ENCODE results near the gene TANGO6.
A peak's percentile ranks its signal among the peaks of the same experiment; 100 is the strongest.

Gene TANGO6

DNA sequence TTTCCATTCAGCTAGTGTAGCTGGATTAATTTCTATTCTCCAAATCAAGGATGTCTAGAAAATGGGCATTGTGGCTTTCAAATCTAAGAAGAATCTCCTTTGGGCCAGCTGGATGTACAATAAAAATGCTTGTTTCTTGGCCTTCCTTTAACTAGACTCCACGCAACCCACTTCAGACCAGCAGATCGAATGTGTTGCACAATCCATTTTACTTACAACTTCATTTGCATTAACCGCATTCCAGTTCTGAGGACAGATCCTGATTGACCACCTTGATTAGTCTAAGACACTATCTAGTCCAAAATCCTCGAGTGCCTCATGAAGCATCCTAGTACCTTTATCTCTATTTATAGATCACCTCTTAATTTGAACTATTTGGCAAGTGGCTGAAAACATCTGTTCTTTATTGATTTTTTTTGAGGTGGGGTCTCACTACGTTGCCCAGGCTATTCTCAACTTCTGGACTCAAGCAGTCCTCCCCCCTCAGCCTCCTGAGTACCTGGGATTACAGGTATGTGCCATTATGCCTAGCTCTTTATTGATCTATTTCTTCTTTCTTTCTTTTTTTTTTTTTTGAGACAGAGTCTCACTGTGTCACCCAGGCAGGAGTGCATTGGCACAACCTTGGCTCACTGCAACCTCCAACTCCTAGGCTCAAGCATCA is 241.8 kb downstream of the TANGO6 start:
- no peak for FAIRE-seq

GRCh38 chr16:69087161-69087581 is 243.8 kb downstream of the TANGO6 start:
- no peak for FAIRE-seq
- no peak for DNase-seq (ENCODE audit: insufficient read length, low spot score)

More for the DNA sequence above, 241.8 kb downstream of the TANGO6 start:
- DNase-seq (ENCODE audit: insufficient read length, low spot score) = no peak

DNA sequence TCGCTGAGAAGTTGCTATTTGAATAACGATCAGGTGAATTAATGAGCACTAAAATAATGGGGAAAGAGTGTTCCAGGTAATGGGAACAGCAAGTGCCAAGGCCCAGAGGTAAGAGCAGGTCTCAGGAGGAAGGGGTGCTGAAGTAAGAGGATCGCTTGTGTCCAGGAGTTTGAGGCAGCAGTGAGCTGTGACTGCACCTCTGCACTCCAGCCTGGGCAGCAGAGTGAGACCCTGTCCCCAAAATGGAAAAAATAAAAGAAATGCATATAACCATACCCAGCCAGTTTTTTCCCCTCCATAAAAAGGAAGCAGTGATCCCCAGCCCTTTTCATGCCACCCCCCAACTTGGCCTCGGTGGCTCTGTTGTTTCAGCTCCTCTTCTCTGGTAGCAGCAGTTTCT is 245.4 kb downstream of the TANGO6 start:
- DNase-seq (ENCODE audit: insufficient read length, low spot score) = no peak
- FAIRE-seq = no peak

DNA sequence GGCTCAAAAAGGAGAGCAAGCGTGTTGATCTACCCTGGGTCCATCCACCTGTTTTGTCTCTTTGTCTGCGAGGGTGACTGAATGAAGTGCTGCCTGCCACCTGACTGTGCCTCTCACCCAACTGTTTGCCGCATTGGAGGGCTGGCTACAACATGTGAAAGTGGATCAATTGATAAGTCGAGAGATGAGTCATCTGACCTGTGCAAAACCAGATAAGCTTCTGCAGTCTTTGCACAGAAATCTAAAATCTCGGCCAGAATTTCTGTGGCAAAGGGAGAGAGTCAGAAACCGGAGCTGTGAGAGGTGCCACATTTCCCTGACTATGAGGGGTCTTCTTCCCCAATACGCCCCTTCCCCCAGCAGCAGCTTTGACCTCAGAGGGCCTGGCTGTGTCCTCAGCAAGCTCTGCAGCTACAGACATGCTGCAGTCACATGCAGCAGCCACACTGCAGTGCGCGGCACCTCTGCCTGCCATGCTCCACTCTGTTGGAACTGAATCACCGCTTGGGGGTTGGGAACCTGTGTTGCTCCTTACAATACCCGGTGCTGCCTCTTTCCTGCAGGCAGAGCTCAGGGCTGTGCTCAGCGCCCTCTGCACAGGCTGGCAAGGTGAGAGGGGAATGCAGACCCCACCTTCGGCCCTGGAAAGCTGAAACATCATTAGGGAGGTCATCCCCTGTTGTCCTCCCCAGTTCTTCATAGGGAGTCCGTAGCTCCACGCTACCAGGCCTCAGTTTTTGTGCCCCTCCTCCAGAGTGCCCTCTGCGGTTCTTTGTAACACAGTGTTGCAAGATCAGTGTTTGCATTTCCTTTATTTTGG is 246.0 kb downstream of the TANGO6 start:
- no peak for DNase-seq (ENCODE audit: insufficient read length, low spot score)
- FAIRE-seq = no peak

GRCh38 chr16:69093974-69094373 is 250.6 kb downstream of the TANGO6 start:
- DNase-seq (ENCODE audit: insufficient read length, low spot score) = no peak
- no peak for FAIRE-seq

DNA sequence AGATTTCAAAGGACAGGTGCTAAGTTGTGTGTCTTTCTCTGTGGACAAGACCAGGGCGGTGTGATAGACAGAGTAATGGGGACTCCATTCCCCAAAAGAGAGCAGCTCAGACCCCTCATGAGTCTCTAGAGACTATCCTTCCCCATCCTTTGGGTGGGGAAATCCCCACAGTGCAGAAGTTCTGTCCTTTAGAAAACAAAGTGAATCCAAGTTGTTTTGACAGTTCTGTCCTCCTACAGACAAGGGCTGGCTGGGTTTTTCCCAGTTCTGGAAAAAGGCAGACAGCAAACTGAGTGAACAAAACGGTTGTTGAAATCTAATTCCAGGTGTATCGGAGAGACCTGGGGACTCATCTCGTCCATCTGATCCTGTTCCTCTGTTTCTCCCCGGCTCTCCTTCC is 251.2 kb downstream of the TANGO6 start:
- FAIRE-seq (no peak), DNase-seq (ENCODE audit: insufficient read length, low spot score) (no peak)

- FAIRE-seq (no peak), DNase-seq (ENCODE audit: insufficient read length, low spot score) (no peak)
Observed at GRCh38 chr16:69095193-69095592, 251.9 kb downstream of the TANGO6 start.

DNA sequence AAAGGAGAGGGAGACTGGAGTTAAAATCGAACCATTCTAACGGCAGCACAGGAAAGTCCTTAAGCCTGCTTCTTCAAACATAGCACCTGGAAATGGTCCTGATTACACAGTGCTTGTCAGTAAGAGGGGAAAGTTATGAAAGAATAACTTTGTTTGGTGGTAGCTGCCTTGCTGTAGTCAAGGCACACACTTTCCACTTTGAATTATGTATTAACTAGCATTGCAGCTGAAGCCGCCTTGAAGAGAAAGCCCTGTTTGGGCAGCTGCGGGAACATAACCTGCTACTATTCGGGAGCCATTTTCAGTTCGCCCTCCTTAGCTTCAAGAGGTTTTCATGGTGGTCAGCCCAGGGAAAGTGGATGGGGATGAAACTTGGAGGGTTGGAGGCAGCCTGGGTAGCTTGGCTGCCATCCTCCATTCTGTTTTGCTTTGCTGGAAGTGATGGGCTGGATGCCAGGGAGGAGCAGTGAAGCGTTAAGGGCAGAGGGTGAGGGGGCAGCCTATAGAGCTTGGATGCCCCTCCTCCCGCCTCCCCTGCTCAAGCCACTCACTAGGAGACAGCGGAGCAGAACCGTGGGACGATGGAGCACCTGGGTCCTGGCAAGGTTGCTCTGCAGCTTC is 256.9 kb downstream of the TANGO6 start:
- no peak for FAIRE-seq
- DNase-seq (ENCODE audit: insufficient read length, low spot score) = no peak

DNA sequence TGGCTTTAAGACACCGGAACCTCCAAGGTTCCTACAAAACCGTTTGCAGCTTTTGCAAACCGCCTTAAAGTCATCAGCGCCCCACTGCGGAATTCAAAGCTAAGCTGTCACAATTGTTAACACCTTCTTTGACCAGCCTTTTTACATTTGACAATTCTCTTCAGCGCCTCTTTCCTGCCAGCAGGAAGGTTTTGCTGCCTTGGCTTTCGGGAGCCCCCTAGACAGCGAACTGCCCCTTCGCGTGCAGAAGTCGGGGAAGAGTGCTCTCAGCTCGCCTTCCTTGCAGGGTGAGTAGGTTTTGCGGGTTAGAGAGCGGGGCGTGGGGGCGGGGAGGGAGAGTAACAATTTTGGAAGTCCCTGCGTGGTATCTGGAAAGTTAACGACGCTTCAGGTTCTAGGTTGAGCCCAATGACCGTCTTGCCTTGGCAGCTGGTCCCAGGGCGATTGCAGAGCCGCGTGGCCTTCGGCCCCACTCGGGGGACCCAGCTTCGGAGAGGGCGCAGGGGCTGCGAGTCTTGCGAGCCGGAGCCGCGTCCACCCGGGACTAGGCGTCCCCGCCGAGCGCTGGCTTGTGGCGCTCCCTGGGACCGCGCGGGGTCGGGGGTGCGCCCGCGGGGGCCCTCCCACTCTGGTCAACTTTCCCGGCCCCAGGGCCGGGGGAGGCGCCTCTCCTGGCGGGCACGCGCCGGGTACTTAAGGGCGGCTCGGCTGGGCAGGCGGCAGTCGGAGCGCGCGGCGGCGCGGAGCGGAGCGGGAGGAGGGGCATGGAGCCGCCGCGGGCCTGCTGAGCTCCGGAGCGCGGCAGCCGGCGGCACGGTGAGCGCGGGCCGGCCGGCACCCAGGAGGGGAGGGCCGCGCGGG is 262.4 kb downstream of the TANGO6 start, which contains the start of gene HAS3:
TSS of gene HAS3 (plus strand) at position 153 of the 861 bp plus-strand sequence. CDS start 3,743 bp downstream, outside the sequence.
- FAIRE-seq (peak; percentile 79), DNase-seq (ENCODE audit: insufficient read length, low spot score) (peak; percentile 66)

DNA sequence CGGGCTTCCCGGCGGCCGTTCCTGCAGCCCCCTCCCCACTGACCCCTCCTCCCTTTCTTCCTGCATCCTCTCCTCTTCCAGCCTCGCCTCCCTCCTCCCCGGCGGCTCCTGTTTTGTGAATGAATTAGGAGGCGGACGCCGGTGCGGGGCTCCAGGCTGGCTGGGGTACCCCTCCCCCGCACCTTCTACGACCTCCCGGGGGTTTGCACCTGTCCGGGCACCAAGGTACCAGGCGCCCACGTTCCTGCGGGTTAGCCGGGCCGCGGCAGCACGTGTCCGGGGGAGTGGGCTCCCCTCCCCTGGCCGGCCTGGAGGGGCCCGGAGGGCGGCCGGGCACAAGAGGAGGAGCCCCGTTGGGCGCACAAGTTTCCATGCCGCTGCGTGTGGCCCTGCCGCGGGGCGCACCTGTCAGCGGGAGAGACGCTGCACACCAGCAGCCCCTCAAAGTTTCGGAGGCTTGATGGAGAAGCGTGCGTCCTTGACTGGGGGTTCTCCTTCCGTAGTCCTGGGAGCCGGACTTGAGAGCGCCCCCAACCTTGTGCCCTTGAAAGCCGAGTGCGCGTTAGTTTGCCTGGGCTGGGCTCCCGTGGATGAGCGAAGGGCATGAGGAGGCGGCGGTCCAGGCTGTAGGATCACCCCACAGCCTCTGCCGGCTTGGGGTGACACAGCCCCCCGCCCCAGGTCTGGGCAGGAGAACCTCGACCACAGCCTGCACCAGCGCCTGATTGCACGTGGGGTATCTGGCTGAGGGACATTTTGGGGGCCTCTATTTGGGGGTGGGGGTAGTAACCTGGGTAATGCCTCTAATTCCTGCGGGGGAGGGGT is 263.4 kb downstream of the TANGO6 start:
- no peak for DNase-seq (ENCODE audit: insufficient read length, low spot score)
- no peak for FAIRE-seq

DNA sequence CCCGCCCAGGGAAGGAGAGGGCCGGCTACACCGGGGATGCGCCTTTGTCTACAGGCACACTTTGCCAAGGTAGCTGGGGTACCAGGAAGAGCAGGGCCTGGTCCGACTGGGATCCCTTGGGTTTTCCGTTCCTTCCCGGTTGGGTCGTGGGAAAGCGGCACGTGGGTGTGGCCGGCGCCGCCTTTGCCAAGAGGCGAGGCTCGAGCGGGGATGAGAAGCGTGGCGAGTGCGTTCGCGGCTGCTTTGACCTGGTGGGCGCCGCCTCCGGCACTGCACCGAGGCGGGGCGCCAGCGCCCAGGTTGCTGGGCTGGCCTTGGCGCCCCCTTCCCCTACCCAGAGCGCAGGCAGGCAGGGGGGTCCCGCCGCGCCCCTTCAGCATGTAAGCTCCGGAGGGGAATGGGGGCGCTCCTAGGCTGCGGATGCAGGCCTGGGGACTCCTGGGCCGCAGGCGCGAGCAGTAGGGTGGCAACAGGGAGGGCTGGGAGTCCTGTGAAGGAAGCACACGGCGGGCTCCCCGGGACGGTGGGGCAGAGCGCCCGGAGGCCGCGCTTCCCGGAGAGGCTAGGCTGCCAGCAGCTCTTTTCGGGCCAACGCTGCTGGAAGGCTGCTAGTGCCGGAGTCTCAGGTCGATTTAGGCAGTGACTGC is 264.1 kb downstream of the TANGO6 start:
- DNase-seq (ENCODE audit: insufficient read length, low spot score) (no peak), FAIRE-seq (no peak)

DNA sequence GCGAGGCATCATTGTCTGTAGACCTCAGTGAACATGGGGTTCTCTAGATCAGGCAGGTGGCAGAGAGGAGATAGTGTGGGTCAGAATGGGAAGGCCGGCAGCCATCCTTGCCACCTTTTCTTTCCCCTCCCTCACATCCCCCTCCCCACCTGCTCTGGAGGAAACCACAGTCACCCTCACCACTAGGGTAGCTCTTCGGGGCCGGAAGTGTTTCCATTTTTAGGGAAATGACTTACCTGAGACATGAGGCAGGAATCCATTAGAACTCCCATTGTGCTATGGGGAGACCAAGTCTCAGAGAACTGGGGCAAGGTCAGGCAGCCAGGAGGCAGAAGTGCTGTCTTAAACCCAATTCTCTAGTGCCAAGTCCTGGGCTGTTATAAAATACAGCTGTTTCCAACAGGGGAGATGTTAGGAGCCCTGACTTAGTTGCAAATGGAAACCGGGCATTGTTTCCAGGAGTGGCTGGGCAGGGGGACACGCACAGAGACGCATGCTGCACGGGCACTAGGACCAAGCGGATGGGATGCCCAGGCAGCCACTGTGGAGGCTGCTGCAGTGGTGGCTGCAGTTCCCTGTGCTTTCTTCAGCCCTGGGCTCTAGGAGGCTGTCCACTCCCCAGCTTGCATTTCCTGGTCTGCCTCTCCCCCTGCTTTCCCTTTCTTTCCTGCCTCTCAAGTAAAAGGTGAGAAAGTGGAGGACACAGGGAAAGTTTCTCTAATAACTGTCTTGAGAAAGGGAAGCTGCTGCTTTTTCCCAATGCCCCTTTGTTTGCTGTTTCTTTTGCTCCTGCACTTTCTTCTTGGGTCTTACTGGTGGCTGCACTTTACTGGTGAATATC is 265.0 kb downstream of the TANGO6 start:
- no peak for FAIRE-seq
- no peak for DNase-seq (ENCODE audit: insufficient read length, low spot score)

DNA sequence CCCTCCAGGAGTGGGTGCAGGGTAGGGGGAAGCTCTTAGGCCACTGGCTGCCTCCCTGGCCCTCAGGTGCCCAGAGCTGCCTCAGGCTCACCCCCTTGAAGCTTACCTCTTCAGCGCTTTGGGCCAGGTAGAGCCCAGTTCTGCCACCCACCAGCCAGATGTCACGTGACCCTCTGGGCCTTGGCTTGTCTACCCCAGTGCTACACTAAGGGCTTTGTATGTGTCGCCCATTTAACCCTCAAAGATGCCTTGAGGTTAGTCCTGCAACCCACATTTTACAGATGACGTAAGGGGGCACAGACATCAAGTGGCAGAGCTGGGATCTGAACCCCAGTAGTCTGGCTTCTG is 265.5 kb downstream of the TANGO6 start:
- DNase-seq (ENCODE audit: insufficient read length, low spot score) (no peak), FAIRE-seq (no peak)

DNA sequence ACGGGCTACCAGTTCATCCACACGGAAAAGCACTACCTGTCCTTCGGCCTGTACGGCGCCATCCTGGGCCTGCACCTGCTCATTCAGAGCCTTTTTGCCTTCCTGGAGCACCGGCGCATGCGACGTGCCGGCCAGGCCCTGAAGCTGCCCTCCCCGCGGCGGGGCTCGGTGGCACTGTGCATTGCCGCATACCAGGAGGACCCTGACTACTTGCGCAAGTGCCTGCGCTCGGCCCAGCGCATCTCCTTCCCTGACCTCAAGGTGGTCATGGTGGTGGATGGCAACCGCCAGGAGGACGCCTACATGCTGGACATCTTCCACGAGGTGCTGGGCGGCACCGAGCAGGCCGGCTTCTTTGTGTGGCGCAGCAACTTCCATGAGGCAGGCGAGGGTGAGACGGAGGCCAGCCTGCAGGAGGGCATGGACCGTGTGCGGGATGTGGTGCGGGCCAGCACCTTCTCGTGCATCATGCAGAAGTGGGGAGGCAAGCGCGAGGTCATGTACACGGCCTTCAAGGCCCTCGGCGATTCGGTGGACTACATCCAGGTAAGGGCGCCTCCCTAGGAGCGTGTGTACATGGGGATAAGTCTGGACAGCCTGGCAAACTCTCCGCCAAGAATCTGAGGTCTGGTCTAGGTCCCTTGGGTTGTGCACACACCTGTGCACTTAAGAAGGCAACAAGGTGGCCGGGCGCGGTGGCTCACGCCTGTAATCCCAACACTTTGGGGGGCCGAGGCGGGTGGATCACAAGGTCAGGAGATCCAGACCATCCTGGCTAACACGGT is 266.3 kb downstream of the TANGO6 start:
- DNase-seq (ENCODE audit: insufficient read length, low spot score) (no peak), FAIRE-seq (no peak)

- DNase-seq (ENCODE audit: insufficient read length, low spot score) (no peak), FAIRE-seq (no peak)
Observed at GRCh38 chr16:69110406-69110805, 267.1 kb downstream of the TANGO6 start.

DNA sequence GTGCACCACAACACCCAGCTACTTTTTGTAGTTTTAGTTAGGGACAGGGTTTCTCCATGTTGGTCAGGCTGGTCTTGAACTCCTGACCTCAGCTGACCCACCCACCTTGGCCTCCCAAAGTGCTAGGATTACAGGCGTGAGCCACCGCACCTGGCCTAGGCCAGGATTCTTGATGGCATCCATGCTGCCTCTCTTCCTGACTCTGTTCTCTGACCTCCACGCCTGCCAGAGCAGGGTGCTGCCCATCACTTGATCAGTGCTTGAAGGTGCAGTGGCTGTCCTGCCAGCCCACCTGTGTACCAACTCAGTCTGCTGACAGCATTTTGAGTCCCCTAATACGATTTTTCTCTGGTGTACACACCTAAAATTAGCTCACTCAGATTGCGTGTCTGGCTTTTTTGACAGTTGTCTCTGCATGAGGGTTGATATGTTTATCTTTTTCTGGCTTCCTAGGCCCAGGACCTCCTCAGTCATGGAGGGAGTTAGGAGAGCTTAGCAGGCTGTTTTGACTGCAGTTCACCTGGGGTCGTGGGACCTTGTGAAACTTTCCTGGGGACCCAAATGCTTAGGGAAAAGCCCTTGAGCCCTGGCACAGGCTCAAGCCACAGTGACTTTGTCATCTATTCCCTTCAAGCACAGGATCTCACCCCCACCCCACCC is 268.0 kb downstream of the TANGO6 start:
- FAIRE-seq = no peak
- DNase-seq (ENCODE audit: insufficient read length, low spot score) = no peak

DNA sequence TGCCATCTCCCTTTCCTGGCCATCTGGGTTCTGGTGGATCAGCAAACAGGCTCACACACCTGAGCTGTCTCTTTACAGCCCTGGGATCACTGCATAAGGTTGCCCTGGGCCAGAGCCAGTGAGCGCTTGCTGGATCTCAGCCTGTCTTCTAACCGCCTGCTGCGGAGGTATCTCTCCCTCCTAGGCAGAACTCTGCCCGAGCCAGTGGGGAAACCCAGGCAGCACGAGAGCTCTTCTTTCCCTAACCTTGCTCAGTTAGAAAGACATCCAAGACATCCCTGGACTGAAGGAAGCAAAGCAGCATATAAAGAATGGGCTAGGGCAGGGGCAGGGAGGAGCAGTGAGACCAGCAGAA is 268.5 kb downstream of the TANGO6 start:
- no peak for DNase-seq (ENCODE audit: insufficient read length, low spot score)
- no peak for FAIRE-seq
